ENCODE results near the gene TUBB4A.
A peak's percentile ranks its signal among the peaks of the same experiment; 100 is the strongest.

Gene TUBB4A

GRCh38 chr19:6494438-6495036, 7.6 kb downstream of the TUBB4A start:
- DNase-seq (ENCODE audit: low read depth): no peak

- DNase-seq (ENCODE audit: low read depth): no peak
Measured at GRCh38 chr19:6491802-6492592, 10.1 kb downstream of the TUBB4A start.

DNA sequence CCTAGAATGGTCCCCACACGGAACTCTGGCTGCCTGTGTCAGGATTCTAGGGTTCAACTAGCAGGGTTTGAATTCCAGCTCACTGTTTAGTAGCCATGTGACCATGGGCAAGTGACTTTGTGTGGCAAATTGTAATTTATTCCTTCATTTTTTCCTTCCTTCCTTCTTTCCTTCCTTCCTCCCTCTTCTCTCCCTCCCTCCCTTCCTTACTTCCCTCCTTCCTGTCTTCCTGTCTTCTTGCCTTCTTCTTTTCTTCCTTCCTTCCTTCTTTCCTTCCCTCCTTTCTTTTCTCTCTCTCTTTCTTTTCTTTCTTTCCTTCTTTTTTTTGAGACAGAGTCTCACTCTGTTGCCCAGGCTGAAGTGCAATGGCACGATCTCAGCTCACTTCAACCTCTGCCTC, 12.0 kb downstream of the TUBB4A start:
- DNase-seq (ENCODE audit: low read depth): no peak

GRCh38 chr19:6489278-6490061, 12.6 kb downstream of the TUBB4A start:
- DNase-seq (ENCODE audit: low read depth): no peak

DNA sequence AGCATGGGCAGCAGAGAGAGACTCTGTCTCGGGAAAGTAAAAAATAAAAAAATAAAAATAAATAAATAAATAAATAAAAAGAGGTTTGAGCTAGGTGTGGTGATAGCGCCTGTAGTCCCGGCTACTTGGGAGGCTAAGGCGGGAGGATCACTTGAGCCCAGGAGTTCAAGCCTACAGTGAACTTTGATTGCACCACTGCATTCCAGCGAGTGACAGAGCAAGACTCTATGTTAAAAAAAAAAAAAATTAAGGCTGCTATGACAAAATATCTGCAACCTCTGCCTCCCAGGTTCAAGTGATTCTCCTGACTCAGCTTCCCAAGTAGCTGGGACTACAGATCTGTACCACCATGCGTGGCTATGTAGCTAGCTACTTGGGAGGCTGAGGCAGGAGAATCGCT, 17.3 kb downstream of the TUBB4A start:
- DNase-seq (ENCODE audit: low read depth): no peak

DNA sequence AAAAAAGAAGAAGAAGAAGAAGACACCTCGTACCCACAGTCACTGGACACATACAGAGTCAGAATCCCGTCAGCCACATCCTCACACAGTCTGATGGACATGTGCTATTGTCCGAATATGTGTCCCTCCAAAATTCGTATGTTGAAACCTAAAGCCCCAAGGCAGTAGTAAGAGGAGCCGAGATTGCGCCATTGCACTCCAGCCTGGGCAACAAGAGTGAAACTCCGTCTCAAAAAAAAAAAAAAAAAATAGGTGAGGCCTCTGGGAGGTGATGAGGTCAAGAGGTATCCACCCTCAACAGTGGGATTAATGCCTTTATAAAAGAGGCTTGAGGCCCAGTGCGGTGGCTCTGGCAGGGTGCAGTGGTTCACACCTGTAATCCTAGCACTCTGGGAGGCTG, 17.9 kb downstream of the TUBB4A start:
- no peak for DNase-seq (ENCODE audit: low read depth)

GRCh38 chr19:6483235-6483634, 18.9 kb downstream of the TUBB4A start:
- no peak for DNase-seq (ENCODE audit: low read depth)

DNA sequence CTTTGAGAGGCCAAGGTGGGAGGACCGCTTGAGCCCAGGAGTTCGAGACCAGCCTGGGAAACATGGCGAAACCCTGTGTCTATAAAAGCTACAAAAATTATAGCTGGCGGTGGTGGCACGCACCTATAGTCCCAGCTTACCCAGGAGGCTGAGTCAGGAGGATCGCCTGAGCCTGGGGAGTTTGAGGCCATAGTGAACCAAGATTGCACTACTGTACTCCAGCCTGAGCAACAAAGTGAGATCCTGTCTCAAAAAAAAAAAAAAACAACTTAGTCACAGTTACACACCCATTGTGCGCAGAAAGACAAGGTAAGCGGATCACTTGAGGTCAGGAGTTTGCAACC, 19.8 kb downstream of the TUBB4A start:
- DNase-seq (ENCODE audit: low read depth): no peak

DNA sequence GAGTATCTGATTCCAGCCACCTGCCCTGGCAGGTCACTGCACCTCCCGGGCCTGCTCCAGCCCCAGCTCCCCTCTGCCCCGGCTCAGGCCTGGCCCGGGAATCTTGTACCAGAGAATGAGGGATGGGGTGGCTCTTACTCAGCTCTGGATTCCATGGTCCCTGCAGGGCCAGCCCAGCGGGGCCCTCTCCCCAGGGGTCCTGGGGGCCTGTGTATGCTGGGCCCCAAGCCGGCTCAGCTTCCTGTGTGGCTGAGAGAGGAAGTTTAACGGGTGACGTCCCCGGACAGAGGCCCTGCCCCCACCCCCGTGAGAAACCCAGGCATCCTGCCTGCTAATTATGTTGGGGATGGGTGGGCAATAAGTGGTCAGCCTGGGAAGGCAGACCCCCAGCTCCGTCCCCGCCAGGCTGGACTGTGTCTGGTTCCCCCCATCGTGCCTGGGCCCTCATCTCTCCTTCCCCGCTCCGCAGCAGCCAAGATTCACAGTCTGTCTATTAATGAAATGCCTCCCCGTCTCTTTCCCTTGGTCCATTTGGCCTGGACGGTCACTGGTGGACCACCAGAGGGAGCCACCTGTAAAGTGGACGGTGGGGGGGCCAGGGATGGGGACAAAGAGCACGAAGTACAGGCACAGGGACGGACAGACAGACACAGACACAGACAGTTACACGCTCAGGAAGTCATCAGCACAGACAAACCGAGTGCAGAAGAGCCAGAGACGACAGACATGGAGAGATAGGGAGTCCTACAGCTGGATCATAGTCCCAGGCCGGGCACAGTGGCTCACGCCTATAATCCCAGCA, 20.4 kb downstream of the TUBB4A start, which contains the start of gene DENND1C:
Gene DENND1C, minus strand, starts transcription at position 247 of the 802 bp plus-strand sequence. Its CDS starts 92 bp downstream, at position 155.
- peak; percentile 45 for DNase-seq (ENCODE audit: low read depth)

DNA sequence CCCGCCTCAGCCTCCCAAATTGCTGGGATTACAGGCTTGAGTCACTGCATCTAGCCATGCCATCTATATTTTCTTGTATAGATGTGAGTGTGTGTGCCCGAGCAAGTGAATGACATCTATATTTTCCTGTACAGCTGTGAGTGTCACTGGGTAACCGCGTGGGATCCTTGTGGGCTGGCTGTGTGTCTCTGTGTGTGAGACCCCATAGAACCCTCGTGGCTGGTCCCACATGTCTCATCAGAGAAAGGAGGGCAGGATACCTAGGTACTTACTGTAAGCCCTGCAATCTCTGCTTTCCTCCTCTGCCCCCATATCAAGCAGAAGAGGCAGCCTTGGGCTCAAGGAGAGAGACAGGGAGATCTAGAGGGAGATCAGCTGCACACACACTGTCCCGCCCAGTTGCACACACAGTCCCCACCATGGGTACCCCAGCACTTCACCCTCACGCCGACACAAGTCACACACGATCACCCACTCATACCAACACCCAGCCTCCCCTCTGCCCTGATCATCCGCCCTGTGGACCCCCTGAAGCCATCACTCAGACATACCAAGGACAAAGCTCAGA, 21.2 kb downstream of the TUBB4A start:
- DNase-seq (ENCODE audit: low read depth): no peak

GRCh38 chr19:6479836-6480398, 22.2 kb downstream of the TUBB4A start:
- DNase-seq (ENCODE audit: low read depth): no peak

DNA sequence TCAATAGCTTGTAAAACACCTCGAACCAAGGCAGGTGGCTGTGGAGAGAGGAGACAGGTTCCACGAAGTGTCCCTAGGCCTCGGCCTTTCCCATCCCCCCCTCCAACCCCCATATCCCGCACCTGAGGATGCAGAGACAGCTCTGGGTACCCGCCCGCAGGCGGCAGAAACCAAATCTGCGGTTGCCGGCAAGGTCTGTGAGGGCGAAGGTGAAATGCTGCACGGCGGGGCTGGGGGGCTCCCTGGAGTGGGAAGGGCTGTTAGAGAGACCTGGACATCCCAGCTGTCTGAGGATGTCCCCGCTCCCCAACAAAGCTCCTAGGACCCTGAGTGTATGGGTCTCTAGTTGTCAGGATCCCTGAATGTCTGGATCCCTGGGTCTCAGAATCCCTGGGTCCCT, 23.3 kb downstream of the TUBB4A start:
- DNase-seq (ENCODE audit: low read depth): no peak

GRCh38 chr19:6476896-6477431, 25.1 kb downstream of the TUBB4A start:
- DNase-seq (ENCODE audit: low read depth): no peak

DNA sequence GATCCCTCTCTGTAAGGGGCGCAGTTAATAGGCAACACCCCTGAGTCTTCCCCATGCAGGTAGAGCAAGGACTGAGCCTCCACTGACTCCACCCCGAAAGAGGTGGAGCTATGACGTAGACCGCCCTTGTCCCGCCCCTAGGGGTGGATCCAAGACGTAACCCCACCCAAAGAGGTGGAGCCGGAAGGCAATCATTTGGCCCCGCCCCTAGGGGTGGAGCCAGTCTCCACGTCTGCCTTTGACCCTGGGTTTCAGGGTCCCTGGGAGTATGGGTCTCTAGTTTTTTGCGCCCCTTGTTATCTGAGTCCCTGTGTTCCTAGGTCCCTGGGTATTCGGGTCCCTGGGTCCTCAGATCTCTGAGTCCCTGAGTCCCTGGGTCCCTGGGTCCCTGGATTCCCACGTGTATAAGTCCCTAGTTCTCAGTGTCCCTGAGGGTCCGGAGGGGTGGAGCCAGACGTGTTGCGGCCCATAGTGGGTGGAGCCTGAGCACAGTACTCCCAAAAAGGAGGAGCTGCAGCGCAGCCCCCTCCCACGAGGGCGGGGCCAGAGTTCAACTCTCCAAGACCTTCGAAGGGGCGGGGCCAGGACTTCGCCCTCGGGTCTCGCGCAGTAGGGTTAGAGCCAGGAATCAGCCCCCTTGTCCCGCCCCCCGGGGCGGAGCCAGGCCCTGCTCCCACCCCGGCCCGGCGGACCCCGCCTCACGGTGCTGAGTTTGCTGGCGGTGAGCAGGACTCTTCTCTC, 25.8 kb downstream of the TUBB4A start:
- DNase-seq (ENCODE audit: low read depth): peak; percentile 62

GRCh38 chr19:6475321-6476108, 26.6 kb downstream of the TUBB4A start:
- no peak for DNase-seq (ENCODE audit: low read depth)

DNA sequence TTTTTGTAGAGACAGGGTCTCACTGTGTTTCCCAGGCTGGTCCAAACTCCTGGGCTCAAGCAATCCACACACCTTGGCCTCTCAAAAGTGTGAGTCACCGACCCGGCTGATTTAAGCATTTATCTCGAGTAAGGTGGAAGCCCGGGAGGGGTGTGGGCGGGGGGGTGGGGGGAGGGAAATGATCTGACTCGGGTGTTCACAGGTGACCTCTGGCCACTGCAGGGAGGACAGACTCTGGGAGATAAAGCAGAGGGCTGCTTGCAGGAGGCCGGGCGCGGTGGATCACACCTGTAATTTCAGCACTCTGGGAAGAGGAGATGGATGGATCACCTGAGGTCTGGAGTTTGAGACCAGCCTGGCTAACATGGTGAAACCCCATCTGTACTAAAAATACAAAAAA, 28.5 kb downstream of the TUBB4A start:
- no peak for DNase-seq (ENCODE audit: low read depth)

- no peak for DNase-seq (ENCODE audit: low read depth)
Measured at GRCh38 chr19:6472713-6473112, 29.4 kb downstream of the TUBB4A start.

DNA sequence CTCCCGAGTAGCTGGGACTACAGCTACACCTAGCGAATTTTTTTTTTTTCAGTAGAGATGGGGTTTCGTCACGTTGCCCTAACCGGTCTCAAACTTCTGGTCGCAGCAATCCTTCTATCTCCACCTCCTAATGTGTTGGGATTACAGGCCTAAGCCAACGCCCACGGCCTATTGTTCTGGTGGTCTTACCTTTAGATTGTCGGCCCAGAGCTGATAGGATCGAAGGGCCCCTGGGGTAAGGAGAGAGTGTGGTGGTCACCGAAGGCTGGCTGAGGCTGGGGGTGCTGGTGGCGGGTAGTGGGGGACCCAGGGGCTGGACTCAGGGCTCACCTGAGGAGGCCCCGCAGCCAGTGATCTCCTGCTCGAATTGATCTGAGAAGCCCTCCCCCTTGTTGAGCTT, 31.0 kb downstream of the TUBB4A start:
- DNase-seq (ENCODE audit: low read depth): no peak

- no peak for DNase-seq (ENCODE audit: low read depth)
Measured at GRCh38 chr19:6470173-6470572, 31.9 kb downstream of the TUBB4A start.

GRCh38 chr19:6467384-6467783, 34.7 kb downstream of the TUBB4A start:
- no peak for DNase-seq (ENCODE audit: low read depth)
